GM10248 (cell line): Measurements from ENCODE around the gene PPT2.

ENCODE experiments used
- CTCF ChIA-PET: fragments of 300-600 bp; sonication (Branson Sonifier 250); formaldehyde crosslinking; extraction: SDS; loops from one replicate; lab custom pipeline; 2021; ENCODE audit warnings: antibody characterized with exemption; lab: Yijun Ruan, JAX
- POLR2A ChIA-PET: fragments of 350-650 bp; sonication (Branson Sonifier 250); formaldehyde crosslinking; extraction: SDS; loops from one replicate; lab custom pipeline; 2020; ENCODE audit warnings: antibody characterized with exemption; lab: Yijun Ruan, JAX
- DNase-seq: peaks from one replicate; pipeline ENCODE4 v3.0.0; 2012; ENCODE audit errors: extremely low spot score
- TF ChIP-seq, protein P1 (sequence below): IDR thresholded peaks from 2 replicates; pipeline ENCODE4 v1.5.1; 2012; ENCODE audit warnings: mild to moderate bottlenecking, low read depth; ENCODE audit errors: extremely low read depth, missing control alignments, control extremely low read depth

PPT2 gene

DNA sequence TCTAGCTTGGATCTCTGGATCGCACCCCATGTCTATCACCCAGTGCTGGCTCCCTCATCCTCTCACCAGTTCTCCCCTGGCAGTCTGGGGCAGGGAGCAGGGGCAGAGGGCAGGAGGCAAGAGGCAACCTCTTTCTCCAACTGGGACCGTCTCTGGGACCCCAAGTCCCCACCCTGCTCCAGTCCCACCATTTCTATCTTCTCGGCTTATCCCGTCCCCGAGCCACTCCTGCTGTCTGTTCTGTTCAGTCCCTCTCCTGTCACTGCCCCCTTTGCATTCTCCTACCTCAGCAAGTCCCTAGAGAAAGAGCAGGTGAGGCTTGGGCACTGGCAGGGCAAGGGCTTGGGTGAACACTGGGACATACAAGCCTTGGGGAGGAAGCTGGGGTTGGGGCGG lies 44.2 kb upstream of the PPT2 start:
- POLR2A ChIA-PET, result no interaction called here
- TF ChIP-seq, protein P1, sequence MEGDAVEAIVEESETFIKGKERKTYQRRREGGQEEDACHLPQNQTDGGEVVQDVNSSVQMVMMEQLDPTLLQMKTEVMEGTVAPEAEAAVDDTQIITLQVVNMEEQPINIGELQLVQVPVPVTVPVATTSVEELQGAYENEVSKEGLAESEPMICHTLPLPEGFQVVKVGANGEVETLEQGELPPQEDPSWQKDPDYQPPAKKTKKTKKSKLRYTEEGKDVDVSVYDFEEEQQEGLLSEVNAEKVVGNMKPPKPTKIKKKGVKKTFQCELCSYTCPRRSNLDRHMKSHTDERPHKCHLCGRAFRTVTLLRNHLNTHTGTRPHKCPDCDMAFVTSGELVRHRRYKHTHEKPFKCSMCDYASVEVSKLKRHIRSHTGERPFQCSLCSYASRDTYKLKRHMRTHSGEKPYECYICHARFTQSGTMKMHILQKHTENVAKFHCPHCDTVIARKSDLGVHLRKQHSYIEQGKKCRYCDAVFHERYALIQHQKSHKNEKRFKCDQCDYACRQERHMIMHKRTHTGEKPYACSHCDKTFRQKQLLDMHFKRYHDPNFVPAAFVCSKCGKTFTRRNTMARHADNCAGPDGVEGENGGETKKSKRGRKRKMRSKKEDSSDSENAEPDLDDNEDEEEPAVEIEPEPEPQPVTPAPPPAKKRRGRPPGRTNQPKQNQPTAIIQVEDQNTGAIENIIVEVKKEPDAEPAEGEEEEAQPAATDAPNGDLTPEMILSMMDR, result no peak
- CTCF ChIA-PET, result interaction anchor here (4.1 kb wide), 1 partner anchor 9 kb away, joined by 17 read pairs; no protein-coding TSS in a partner anchor

DNA sequence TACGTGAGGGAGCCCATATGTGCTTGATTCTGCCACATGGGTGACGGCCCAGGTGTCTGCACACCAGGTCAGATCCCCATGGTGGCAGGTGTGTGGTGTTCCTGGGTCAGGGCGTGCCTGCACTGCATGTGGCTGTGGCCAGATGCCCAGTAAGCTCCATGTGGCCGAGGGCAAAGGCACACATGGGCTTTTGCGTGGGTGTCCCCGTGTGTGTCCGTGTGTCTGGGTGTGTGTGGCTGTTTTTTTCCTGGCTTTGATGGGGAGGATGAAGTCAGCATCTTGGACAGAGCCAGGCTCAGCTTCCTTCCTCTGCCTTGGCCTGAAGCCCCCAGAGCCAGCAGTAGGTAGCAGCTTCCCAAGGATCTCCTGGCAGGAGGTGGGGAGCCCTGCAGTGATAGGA lies 43.3 kb upstream of the PPT2 start:
- CTCF ChIA-PET, result interaction anchor here (0.7 to 1.2 kb wide), 3 partner anchors 8 to 32 kb away, joined by 3 to 4 read pairs (median 3); no protein-coding TSS in a partner anchor
- DNase-seq, result no peak
- POLR2A ChIA-PET, result no interaction called here
- TF ChIP-seq, protein P1, result no peak

More for the DNA sequence above, 44.2 kb upstream of the PPT2 start:
- no peak for DNase-seq

DNA sequence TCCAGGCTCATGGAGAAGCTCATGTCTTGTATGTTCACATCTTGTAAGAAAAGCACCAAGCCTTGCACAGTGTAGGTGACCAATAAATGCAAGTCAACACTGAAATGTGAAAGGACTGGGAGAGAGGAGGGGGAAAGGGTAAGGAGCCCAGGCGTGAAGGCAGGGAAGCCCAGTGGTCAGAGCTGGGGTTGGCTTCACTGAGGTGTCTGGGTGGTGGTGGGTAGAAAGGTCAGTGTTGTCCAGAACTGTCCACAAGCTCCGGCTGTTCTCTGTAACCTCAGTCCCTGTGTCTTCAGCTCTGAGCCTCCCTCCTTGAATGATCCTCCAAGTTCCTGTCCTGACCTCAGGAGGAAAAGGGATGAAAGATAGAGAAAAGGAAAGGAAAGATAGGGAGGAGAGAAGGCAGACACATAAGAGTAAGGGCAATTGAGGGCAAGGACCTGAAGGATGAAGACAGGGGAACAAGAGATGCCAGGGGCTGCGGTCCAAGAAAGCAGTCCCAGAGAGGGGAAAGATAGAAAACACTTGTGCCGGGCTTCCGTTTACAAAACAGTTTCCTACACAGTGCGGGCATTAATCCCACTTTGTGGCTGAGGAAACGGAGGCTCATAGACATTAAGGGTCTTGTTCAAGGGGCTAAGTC lies 42.4 kb upstream of the PPT2 start:
- DNase-seq, result no peak
- TF ChIP-seq, protein P1, result no peak
- CTCF ChIA-PET, result interaction anchor here (0.7 to 1.2 kb wide), 3 partner anchors 7 to 31 kb away, joined by 3 to 4 read pairs (median 3); no protein-coding TSS in a partner anchor
- POLR2A ChIA-PET, result no interaction called here

DNA sequence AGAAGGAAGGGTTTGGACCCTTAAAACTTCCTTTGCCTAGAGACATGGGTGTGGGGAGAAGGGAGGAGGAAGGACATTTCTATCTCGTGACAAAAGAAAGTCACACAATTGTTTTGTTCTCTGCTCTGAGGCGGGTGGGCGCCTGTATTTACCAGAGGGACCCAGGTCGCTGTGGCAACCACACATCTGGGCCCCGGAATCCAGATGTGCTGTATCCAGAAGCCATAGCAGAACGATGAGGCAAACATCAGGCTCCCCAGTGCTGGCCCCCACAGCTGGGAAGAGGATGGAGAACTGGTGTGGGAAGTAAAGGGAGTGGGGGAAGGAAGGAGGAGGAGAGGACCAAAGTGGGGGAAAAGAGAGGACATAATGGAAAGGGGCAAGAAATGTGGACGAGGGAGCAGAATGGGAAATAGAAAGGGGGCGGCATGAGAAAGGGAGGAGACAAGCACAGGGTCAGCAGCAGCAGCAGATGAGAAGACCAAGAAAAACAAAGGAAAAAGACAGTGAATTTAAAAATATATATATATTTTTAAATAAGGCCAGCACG lies 41.4 kb upstream of the PPT2 start:
- ChIA-PET POLR2A (no interaction called here), CTCF (no interaction called here)
- TF ChIP-seq, protein P1, result no peak

DNA sequence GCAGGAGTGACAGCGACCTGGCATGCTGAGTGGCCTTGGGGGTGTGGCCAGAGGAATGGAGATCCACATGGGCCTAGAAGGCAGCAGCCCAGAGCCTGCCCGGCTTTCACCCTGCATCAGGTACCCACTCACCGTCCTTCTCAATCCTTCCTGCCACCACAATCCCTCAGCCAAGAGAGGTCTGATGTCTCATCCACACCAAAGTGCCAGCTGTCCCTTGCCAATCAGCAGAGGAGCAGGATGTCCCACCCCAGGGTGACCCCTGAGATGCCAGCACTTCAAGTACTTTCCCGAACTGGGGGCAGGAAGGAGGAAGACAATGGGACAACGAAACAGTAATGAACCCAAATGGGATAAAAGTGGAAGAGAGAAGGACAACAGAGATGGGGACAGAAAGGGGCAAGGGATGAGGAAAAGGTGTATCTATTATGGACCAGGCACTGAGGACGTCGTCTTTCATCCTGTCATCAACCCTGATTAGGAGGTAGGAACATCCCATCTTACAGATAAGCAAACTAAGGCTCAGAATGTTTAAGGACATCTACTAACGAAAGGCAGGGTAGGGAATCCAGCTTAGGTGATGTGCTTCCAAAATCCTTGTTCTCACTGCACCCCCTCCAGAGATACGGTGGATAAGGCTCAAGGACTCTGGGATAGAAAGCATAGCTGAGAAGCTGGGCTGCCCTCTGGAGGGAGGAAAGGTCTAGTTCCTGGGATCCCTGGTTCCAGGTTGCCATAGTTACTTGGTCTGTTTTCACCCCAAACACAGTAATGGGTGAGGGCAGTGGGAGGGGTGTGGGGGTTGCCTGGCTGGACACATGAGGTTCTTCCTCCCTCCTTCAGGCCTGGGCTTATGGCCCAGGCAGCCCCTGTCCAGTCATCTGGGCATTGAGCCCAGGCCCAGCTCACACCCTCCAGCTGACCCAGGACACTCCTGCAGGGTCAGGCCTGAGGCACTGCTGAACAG lies 40.3 kb upstream of the PPT2 start:
- TF ChIP-seq, protein P1, result no peak
- ChIA-PET CTCF (interaction anchor here (0.9 to 5.5 kb wide), 3 partner anchors 10 to 29 kb away, joined by 3 to 64 read pairs (median 4); partner anchors contain the start of genes ATF6B and FKBPL), POLR2A (no interaction called here)
- DNase-seq, result no peak

More for the DNA sequence above, 41.4 kb upstream of the PPT2 start:
- DNase-seq, result no peak

DNA sequence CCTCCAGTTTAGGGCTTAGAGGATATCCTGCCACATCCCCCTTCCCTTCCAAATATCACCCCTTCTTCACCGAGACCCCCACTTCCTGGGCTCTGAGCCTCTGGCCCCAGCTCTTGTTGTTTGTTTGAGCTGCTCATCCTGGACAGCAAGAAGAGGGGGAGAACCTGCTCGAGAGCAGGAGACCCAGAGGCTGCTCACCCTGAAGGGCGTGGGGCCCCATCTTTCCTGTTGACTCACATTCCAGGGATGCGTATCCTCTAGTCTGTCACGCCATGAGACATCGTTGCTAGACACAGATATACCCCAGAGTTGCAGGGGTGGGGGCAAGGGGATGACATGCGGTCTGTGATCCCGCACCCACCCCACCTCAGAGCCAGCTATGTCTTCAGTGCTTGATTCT lies 39.1 kb upstream of the PPT2 start:
- TF ChIP-seq, protein P1, result no peak
- CTCF ChIA-PET, result interaction anchor here (0.9 to 5.5 kb wide), 3 partner anchors 11 to 28 kb away, joined by 3 to 64 read pairs (median 4); partner anchors contain the start of genes ATF6B and FKBPL
- POLR2A ChIA-PET, result no interaction called here
- DNase-seq, result no peak
